HG02852 (cell line): Measurements from ENCODE around the gene ZNF473.

ENCODE experiments used
- ATAC-seq: cut with Tn5 transposase; IDR thresholded peaks from one replicate; pipeline ENCODE4 v1.9.1; 2021; ENCODE audit warnings: mild to moderate bottlenecking, moderate library complexity; ENCODE audit not compliant: unreplicated experiment

ZNF473 gene

GRCh38 chr19:50003254-50003788 lies 22.5 kb upstream of the ZNF473 start:
- no peak for ATAC-seq

- ATAC-seq: no peak
These were observed 21.9 kb upstream of the ZNF473 start for GRCh38 chr19:50003810-50004419.

- no peak for ATAC-seq
These were observed 20.4 kb upstream of the ZNF473 start for GRCh38 chr19:50005428-50005827.

DNA sequence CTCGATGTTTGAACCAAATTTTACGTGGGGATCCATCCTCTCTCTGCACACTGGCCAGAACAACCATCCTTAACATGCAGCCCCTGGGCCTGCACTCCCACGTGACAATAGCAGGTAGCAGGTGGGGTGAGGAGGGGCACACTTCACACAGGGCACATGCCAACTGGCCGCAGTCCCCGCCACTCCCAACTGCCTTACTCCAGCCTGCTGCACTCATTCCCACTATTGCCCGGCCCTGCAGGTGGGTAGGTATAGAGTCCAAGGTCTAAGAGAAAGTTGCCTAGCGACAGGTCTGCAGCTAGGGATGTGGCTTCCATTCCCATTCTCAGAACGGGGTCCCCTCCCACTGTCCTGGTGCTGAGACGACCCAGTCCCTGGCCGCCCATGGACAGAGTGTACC lies 18.6 kb upstream of the ZNF473 start:
- no peak for ATAC-seq

DNA sequence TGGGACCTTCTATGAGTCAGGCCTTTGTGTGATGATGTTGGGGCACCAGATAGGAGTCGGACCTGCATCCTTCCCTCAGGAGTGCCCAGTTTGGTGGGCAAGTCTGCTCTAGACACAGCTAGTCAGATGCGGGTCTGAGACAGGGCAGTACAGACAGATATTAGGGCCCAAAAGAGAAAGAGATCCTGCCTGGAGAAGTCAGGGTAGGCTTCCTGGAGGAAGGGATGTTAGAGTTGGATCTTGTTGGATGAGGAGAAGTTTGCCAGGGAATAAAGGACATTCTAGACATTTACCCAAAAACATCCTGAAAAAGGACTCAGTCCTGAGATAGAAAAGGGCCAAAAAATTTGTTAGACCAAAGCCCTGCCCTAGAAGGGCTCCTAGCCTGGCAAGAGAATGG lies 17.9 kb upstream of the ZNF473 start:
- no peak for ATAC-seq

GRCh38 chr19:50008532-50008931 lies 17.3 kb upstream of the ZNF473 start:
- ATAC-seq: no peak

GRCh38 chr19:50016225-50016807 lies 9.5 kb upstream of the ZNF473 start:
- no peak for ATAC-seq

DNA sequence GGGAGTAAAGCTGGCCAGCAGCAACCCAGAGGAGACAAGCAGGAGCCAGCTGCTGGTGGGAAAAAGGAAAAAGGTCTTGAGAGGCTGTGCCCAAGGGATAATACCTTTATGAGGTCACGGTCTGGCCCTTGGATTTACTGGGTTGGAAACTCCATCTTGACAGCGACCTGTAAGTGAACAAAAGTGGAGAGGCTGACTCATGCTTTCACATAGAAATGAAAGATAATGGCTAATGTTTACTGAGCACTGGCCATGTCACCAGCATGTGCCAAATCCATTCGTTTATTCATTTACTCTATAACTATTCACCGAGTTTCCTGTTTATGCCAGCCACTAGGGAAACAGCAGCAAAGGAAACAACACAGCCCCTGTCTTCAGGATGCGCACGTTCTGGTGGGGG lies 5.3 kb upstream of the ZNF473 start:
- no peak for ATAC-seq

- no peak for ATAC-seq
These were observed 3.0 kb upstream of the ZNF473 start for GRCh38 chr19:50022823-50023222.

DNA sequence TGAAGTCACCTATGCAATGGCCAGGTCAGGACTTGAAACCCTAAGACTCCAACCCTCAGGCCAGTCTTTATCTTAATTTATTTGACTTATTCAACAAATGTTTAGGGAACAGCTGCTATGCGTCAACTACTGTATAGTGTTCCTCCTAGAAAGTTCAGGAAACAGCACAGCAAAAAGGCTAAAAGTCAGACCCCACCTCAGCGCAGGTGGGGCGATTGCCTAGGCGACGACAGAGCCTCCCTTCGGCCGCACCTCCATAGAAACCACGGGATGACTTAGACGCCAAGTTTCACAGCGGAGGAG lies 1.1 kb upstream of the ZNF473 start:
- ATAC-seq: no peak

DNA sequence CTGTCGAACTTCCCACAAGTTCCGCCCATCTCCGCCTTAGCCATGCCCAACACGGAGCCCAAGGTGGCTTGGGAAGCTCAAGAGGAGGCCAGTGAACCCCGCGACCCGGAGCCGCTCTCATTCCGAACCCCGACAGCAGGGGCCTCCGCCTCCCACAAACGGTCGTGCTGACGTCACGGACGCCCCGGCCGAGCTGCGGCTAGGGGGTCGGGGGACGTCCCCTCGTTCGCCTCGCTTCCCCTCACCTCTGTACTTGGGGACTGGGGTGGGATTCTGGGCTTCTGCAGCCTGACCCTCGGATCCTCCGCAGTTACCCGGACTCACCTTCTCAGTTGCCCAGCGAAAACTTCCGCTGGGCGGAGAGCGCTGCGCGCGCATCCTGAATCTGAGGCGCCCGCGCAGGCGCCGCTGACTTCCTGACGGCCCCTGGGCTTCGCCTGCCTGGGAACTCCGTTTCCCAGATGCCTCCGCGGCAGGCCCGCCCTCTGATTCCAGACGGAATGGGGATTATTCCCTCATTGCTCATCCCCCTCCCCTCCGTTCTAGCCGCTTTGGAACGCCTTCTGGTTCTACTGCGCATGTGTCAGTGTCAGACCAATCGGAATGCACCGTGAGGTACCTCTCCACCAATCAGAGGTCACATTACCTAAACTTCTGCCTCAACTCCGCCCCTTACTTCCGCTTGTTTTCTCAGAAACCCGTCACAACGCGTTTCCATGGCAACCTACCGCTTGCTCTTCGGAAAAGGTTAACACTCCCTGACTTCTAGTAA lies 597 bp upstream of the ZNF473 start, which contains the start of gene VRK3:
Gene VRK3 (minus strand): TSS at position 351 of the 772 bp plus-strand sequence. CDS start 9,210 bp downstream, outside the sequence.
- peak; percentile 81 for ATAC-seq

- ATAC-seq: no peak
These were observed 723 bp downstream of the ZNF473 start for GRCh38 chr19:50026550-50026906.

GRCh38 chr19:50030225-50030624 lies 4.4 kb downstream of the ZNF473 start:
- no peak for ATAC-seq

- no peak for ATAC-seq
These were observed 5.1 kb downstream of the ZNF473 start for GRCh38 chr19:50030937-50031336.

- no peak for ATAC-seq
These were observed 11.1 kb downstream of the ZNF473 start for GRCh38 chr19:50036908-50037307.

GRCh38 chr19:50039968-50040367 lies 14.2 kb downstream of the ZNF473 start:
- no peak for ATAC-seq

DNA sequence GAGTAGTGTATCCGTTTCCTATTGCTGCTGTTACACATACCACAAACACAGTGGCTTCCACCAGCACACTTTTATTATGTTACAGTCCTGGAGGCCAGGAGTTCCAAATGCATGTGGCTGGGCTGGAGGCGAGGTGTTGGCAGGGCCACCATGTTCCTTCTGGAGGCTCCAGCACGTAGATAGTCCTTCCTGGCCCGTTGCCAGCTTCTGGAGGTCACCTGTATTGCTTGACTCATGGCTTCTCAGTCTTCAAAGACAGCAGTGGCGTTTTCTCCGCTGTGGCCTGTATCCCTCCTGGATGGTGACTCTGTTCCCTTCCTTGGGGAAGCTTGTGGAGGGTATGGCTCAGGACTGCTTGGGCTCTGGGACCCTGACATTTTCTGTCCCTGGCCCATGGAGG lies 15.2 kb downstream of the ZNF473 start:
- no peak for ATAC-seq

DNA sequence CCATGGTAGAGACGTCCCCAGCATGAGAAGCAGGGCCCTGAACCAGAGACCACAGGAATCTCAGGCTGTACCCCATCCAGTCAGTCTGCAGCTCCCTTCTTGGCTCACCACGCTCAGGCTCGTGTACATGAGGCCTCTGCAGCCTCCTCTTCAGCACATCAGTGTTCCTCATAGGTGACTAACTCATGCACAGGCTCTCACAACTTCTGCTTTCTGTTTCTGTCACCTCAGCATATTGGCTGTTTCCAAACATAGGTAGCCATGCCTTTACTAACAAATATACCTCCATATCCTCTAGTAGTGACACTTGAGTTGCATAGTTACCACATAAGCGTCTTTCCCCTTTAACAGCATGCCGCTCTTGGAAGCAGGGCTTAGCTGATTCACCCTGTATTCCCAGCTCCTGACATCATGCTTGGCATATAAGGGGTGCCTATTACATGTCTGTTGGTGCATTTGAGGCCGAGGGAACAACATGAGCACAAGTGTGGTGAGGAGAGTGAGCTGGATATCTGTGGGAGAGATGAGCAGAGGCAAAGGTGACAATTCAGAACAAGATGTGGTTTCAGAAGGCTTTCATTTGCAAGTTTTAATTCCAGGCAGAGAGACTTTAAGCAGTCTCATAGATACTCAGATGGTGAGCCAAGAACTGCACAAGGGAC lies 16.7 kb downstream of the ZNF473 start:
- ATAC-seq: no peak

DNA sequence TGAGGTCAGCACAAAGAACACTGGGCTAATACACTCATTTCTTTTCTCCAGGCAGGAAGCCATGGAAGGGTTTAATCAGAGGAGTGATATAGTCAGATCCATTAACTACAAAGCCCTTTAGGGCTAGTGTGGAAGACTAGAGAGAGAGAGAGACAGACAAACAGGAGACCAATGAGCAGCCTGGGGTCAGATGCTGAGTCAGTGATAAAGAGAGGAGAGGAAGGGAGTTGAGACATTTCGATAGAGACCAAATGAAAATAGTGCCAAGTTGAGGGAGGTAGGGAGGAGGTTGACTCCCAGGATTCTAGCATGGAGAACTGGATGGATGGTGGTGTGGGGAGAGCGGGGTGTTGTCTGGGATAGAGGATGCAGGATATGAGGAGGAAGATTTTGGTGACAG lies 18.2 kb downstream of the ZNF473 start:
- no peak for ATAC-seq

- no peak for ATAC-seq
These were observed 19.1 kb downstream of the ZNF473 start for GRCh38 chr19:50044922-50045321.

- no peak for ATAC-seq
These were observed 21.1 kb downstream of the ZNF473 start for GRCh38 chr19:50046649-50047503.
